Thoracic aorta (tissue), 2 donors: Measurements from ENCODE around the gene ANKRD22. TPM values are rescaled to one million over a fixed set of nuclear protein-coding genes. Genes with fewer than 3 reads are reported as not detected.

Source experiments
- ATAC-seq: fragments of 150-250 bp; one replicate; pipeline ENCODE4 v1.8.0; 2017; ENCODE audit warnings: low read depth; ENCODE audit not compliant: insufficient number of reproducible peaks, low FRiP score
- DNase-seq: peaks from one replicate; pipeline ENCODE4 v3.0.0-alpha.2; 2020; ENCODE audit warnings: low spot score
- H3K27ac ChIP-seq, 2 donors: fragments of 200-600 bp; sonication (generic); 1 replicate in 1 of 2; 2 replicates in 1 of 2; pipeline ENCODE4 v1.5.1; 2016; ENCODE audit warnings: mild to moderate bottlenecking in 2 of 2, moderate library complexity in 2 of 2
- H3K27me3 ChIP-seq: fragments of 200-600 bp; sonication (generic); replicated peaks from 2 replicates; pipeline ENCODE4 v1.6.0; 2016; ENCODE audit warnings: mild to moderate bottlenecking; ENCODE audit not compliant: insufficient read depth
- H3K36me3 ChIP-seq: fragments of 200-600 bp; sonication (generic); one replicate; pipeline ENCODE4 v1.5.1; 2016
- H3K4me1 ChIP-seq, 2 donors: fragments of 200-600 bp; sonication (generic); 1 replicate in 1 of 2; 2 replicates in 1 of 2; pipeline versions ENCODE4 v1.5.1 to v1.6.0; 2016; ENCODE audit warnings: low read depth in 2 of 2, mild to moderate bottlenecking in 1 of 2; ENCODE audit not compliant: control insufficient read depth in 1 of 2
- H3K4me3 ChIP-seq: fragments of 200-600 bp; sonication (generic); 2 replicates; pipeline ENCODE4 v1.5.1; 2016; ENCODE audit warnings: mild to moderate bottlenecking
- H3K9me3 ChIP-seq: fragments of 200-600 bp; sonication (generic); 2 replicates; pipeline ENCODE4 v1.5.1; 2016
- CTCF ChIP-seq: fragments of 200-600 bp; sonication (generic); IDR thresholded peaks from one replicate; pipeline ENCODE4 v1.5.1; 2019; ENCODE audit warnings: antibody characterized with exemption
- total RNA-seq, 2 donors: library from RNA; depleted of rRNA; stranded (reverse); fragments of >200 nt; gene quantifications; one replicate each; pipeline versions ENCODE4 v1.1.0 to v1.2.3, GENCODE V29; 2016

The ANKRD22 gene
- total RNA-seq, 2 donors from 2014 or later: not detected

- no peaks in the 10 kb centered on the region for H3K36me3 ChIP-seq
- no peaks in the 10 kb centered on the region for H3K4me1 ChIP-seq
- DNase-seq: no peak
- H3K27me3 ChIP-seq: no peaks in the 10 kb centered on the region
- ATAC-seq: no peak
- no peak for TF ChIP-seq CTCF
- H3K27ac ChIP-seq: no peak overlapping the region
- no peaks in the 10 kb centered on the region for H3K9me3 ChIP-seq
- H3K4me3 ChIP-seq: no peak overlapping the region
Observed at GRCh38 chr10:88781206-88781605, 70.4 kb downstream of the ANKRD22 start.

Other genes starting within 250 kb of the ANKRD22 start
- gene LIPF, start 187.4 kb downstream of the ANKRD22 start, total RNA-seq: not detected
- gene LIPK, start 145.6 kb downstream of the ANKRD22 start, total RNA-seq: not detected
- gene LIPN, start 91.8 kb downstream of the ANKRD22 start, total RNA-seq: not detected
- not detected for gene LIPM, start 49.1 kb downstream of the ANKRD22 start, total RNA-seq
- 10 to 100 TPM in 1 of 2 donors, 1 to 10 TPM in 1; 2.2 to 10.0 TPM for gene STAMBPL1, start 28.4 kb upstream of the ANKRD22 start, total RNA-seq
- over 10,000 TPM in 1 of 2 donors, 1,000 to 10,000 TPM in 1; 4,797 to 12,240 TPM for gene ACTA2, start 100.9 kb upstream of the ANKRD22 start, total RNA-seq
- gene FAS, start 139.0 kb upstream of the ANKRD22 start, total RNA-seq: 10 to 100 TPM; 24.0 to 32.6 TPM